Hematopoietic multipotent progenitor cell treated with erythropoietin and hydrocortisone succinate and interleukin-3 and kit ligand, for 15 days (in vitro differentiated cells): ENCODE data around the gene PPP1R9A.
"Not testable (repeated sequence)": the region's sequence is repeated elsewhere in the genome, so short reads cannot be mapped to it uniquely, and the experiment has no call there.

Experiments
- DNase-seq: peaks from one replicate; pipeline ENCODE4 v3.0.0-alpha.2; 2015; ENCODE audit warnings: low spot score

Gene PPP1R9A

GRCh38 chr7:94975336-94975735 is 67.9 kb downstream of the PPP1R9A start:
- no peak for DNase-seq

GRCh38 chr7:94980418-94981142 is 73.2 kb downstream of the PPP1R9A start:
- no peak for DNase-seq

GRCh38 chr7:94995921-94996320 is 88.5 kb downstream of the PPP1R9A start:
- no peak for DNase-seq

GRCh38 chr7:94996369-94996768 is 89.0 kb downstream of the PPP1R9A start:
- no peak for DNase-seq

GRCh38 chr7:94997547-94997946 is 90.2 kb downstream of the PPP1R9A start:
- DNase-seq, result no peak

GRCh38 chr7:94998266-94999068 is 91.1 kb downstream of the PPP1R9A start:
- no peak for DNase-seq

GRCh38 chr7:94999069-94999351 is 91.6 kb downstream of the PPP1R9A start:
- no peak for DNase-seq

GRCh38 chr7:94999601-95000000 is 92.2 kb downstream of the PPP1R9A start:
- not testable (repeated sequence) for DNase-seq

- DNase-seq, result no peak
These were observed 93.9 kb downstream of the PPP1R9A start for GRCh38 chr7:95001258-95001657.

GRCh38 chr7:95001815-95002561 is 94.6 kb downstream of the PPP1R9A start:
- no peak for DNase-seq

- no peak for DNase-seq
These were observed 95.4 kb downstream of the PPP1R9A start for GRCh38 chr7:95002775-95003174.

GRCh38 chr7:95004618-95005247 is 97.3 kb downstream of the PPP1R9A start:
- DNase-seq, result no peak

- DNase-seq, result no peak
These were observed 98.6 kb downstream of the PPP1R9A start for GRCh38 chr7:95006010-95006409.

- DNase-seq, result not testable (repeated sequence)
These were observed 101.4 kb downstream of the PPP1R9A start for GRCh38 chr7:95008773-95009172.

GRCh38 chr7:95011146-95011928 is 103.9 kb downstream of the PPP1R9A start:
- no peak for DNase-seq

GRCh38 chr7:95011995-95012394 is 104.6 kb downstream of the PPP1R9A start:
- DNase-seq, result no peak

GRCh38 chr7:95018021-95018420 is 110.6 kb downstream of the PPP1R9A start:
- no peak for DNase-seq

GRCh38 chr7:95026018-95026417 is 118.6 kb downstream of the PPP1R9A start:
- DNase-seq, result no peak

GRCh38 chr7:95026421-95027072 is 119.2 kb downstream of the PPP1R9A start:
- no peak for DNase-seq

GRCh38 chr7:95027234-95027872 is 120.0 kb downstream of the PPP1R9A start:
- DNase-seq, result no peak

GRCh38 chr7:95028683-95029082 is 121.3 kb downstream of the PPP1R9A start:
- DNase-seq, result no peak
